HG03520 (cell line): ENCODE results near the gene NTRK3.

Experiments used
- ATAC-seq: cut with Tn5 transposase; IDR thresholded peaks from one replicate; pipeline ENCODE4 v1.9.1; 2021; ENCODE audit warnings: mild to moderate bottlenecking, moderate library complexity; ENCODE audit not compliant: unreplicated experiment

The NTRK3 gene

DNA sequence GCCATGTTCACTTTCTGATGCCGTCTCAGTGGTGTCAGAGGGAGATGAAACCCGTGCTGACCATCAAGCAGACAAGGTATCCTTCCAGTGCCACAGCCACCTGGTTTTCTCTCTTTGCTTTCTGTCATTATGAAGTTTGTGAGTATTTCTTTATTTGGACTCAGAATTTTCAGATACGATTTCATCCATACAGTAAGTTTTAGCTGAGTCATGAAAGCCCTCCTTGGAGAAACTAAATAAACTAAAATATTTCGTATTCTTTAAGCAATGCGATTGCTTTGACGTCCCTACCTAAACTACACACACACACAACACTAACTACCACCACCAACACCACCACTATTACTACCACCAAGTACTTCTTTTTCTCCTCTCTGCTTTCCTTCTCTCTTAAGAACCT, 350.1 kb downstream of the NTRK3 start:
- ATAC-seq = no peak

DNA sequence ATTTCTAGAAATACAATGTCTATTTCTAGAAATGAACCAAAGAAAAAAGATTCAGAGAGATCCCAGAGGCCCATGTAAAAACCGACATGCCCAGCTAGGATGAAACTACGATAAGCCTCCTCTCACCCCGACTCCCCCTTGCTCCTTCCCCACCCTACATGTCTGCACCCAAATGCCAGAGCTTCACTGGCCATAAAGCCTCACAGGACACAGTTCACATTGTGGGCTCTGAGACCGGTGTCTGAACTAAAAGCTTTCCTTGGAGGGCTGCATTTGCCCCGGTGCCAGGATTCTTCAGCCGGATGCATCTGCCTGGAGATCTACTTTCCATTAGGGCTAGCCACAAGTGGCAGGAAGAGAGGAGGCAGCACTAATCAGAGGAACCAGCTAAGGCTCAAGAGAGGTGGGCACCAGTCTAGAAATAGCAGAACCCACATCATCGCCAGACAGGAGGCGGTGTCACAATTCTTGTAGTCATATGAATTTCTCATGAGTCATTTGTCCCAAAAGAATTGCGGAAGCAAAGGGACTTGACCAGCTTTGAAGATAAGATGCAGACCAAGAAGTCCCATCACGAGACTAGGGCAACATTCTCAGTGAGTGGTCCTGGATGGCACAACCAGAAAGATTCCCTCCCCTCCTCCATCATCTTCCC, 353.6 kb downstream of the NTRK3 start:
- no peak for ATAC-seq

DNA sequence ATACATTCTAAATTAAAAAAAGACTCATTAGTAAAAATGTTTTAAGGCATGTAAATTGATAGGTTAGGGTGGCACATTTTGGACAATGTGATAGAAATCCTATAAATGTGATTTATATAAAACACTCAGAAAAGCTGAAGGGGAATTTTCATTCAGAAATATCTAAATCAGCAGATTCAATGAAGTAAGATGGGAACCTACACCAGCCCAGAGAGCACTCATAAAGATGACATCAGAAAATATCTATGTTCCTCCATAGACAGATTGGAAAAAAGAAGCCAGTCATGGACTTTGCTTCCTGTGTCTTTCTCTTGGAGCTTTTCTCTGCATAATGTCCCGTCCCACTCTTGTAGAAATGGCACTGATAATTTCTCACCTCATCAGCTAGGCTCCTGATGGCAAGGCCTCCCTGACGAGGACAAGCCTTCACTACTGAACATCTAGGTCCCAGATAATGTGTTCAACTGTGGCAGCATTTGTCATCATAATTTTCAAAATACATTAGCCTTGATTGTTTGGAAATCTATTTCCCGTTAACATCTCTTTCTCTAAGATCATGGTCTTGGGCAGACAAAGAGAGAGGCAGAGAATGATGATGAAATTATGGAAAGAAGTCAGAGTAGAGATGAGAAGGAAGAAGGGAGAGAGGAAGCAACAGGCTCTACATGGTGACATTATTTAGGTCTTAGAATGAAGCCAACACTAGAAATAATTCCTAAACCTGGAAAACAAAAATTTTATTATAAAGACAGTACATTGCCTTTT, 354.4 kb downstream of the NTRK3 start:
- no peak for ATAC-seq

DNA sequence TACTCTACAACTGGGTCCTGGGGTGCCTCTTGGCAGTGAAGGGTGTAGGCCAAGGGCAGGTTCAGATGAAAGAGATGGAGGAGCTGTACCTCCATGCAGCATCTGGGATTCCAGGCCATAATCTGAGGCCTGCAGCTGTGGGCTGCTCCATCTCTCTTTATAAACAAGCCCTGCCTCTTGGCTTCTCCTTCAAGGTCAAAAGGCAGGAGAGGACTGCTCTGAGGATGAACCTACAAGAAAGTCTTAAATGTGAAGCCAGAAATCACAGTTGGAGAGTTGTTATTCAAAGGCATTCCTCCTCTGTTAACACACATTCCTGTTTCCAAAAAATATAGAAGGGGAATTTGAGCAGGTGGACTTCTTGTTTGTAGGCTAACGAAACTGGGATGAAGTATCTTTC, 355.5 kb downstream of the NTRK3 start:
- ATAC-seq = no peak

DNA sequence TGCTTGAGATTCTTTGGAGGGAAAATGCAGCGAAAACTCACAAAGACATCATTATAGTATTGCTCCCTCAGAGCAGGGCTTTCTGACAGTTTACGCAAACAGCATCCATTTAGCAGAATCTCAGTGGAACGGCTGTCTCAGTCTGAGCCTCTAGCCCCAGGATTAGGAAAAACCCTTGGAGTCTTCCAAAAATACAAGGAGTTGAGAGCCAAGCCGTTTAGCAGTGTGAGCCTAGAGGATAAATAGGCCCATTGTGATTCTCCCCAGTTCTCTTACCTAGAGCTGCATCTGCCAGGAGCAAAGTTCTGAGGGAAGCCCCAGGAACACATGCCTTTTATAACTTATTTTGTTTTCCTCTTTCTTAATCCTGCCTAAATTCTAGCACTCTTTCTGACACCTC, 359.6 kb downstream of the NTRK3 start:
- ATAC-seq = no peak

DNA sequence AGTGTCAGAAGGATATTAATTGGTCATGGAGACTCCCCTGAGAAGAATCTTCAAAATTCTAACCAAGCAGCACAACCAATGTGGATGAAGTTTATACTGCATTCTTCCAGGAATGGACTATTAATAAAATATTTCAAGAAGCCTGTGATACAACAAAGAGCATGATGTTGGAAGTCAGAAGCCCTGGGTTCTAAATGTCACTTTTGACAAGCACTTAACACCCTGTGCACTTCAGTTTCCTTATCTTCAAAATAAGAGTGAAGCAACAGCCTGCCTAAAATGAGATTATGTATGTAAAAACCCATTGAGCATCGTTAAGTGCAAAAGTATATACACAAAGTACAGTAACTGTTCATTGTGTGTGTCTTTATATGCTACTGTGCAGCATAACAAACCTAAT, 369.4 kb downstream of the NTRK3 start:
- ATAC-seq = no peak

DNA sequence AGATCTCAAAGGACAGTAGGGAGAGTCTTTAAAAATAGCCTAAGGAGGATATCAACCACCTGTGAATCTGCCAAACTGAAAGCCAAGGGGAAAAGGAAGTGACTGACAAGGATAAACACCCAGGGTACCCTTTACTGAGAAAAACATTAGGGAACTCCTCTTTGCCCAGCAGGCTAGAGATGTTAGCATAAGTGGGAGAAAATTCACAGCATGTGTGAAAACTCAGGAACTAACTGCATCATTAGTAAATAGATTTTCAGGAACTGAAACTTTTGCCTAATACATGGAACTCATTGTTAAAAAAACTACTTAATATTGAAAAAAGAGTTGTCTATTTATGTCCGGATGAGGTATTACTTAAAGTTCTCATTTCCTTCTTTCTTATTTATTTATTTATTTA, 375.5 kb downstream of the NTRK3 start:
- ATAC-seq = no peak

DNA sequence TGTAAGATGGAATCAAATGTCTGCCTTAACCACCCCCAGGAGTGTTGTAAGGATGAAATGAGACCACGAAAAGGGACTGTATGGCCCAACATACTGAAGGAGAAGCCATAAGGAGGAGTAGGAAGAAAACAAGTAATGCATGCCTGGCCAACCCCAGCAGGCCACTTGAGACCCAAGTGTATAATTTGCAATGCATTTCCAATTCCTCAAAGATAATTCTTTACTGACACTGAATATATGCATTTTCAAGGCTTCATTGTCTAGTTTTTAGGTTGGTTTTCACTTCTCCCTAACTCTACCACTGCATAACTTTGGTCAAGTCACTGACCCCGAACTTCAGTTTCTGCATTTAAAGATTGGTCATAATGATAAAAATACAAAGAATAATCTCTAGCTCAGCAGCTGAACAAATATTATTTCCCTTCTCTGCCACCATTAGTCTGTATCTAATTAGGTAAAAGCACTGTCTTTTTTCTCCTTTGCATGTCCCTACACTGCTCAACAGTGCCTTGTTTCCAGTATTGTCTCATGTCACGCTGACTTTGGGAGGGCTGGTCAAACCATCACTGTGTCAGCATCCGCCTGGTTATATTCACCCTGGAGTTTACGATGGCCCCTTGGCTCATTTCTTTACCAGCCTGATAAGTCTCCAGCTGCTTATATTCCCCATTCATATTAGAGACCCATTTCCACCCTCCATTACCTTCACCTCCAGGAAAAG, 378.6 kb downstream of the NTRK3 start:
- ATAC-seq = no peak

DNA sequence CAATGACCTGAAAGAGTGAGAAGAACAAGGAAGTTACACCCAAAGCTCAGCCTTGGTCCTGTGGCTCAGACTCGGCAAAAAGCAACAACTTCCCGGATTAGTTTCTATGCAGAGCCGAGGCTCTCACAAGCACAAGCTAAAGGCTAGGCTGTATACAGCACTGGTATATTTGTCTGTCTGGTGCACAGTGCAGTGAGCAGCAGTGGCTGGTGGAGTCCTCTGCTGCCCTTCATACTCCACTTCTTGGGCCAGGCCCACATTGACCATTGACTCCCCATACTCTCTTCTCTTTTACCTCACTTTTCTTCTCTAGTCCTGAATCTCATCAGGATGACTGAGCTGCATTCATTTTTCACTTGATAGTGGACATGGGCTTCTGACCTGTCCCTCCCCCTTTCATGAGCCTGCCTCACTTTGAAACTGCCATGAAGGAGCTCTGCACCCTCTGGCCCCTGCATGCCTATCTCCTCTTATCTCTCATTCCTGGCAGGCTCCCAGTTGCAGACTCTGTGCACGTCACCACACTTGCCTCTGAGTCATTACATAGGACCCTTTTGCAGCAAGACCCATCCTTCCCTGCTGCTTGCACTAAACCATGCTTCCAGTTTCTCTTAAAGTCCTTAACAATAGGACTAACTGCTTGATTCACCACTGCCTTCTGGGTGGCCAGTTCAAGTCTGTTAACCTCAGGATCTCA, 379.3 kb downstream of the NTRK3 start:
- ATAC-seq = no peak

DNA sequence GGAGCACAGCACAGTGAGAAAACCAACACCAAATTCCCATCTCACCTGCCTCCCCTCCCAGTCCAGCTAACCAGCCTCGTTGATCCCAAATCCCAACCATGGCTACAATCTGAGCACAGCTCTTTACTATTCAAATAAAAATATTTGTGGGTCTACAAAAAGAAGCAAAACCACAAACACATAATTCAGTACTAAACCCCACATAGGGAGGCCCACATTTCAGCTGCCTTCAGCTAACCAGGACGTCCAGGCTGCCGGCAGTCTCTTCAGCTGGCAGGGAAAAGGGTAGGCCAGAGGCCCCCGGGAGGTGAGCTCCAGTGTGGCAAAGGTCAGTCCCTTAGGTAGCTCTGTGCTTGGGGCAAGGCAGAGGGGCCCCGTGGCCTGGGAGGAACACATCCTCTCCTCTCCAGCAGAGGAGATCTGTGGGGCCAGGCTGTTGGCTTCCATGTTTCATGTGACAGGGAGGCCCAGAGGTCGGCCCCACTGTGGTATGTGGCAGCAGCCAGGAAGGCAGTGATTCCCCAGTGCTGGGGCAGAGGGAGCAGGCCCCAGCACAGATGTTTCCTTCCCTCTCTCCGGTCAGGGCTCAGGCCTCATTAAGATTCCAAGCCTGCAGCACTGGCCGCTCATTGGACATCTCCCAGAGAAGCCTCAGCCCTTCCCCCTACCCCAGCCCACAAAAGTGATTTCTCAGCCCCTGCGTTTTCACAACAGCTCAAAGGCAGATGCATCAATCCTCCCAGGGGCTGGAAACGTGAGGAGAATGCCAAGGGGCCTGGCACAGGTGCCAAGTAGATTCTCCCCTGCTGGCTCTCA, 381.4 kb downstream of the NTRK3 start:
- no peak for ATAC-seq

DNA sequence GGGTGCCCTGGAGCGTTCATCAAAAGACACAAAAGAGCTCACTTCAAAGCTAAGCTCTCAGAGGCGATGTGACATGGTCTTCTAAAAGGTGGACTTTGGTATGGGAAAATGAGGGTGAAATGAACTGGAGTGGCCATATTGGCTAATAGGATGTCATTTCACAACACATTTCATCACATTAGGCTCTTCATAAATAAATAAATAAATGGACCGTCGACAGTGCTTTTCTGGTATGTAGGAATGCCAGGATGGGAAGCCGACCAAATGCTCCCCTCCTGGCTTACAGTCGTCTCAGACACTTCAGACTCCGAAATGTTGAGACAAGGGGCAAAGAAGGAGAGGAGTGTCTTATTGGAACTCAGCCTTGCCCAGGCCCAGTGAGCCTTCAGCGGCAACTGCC, 383.0 kb downstream of the NTRK3 start:
- ATAC-seq = no peak

DNA sequence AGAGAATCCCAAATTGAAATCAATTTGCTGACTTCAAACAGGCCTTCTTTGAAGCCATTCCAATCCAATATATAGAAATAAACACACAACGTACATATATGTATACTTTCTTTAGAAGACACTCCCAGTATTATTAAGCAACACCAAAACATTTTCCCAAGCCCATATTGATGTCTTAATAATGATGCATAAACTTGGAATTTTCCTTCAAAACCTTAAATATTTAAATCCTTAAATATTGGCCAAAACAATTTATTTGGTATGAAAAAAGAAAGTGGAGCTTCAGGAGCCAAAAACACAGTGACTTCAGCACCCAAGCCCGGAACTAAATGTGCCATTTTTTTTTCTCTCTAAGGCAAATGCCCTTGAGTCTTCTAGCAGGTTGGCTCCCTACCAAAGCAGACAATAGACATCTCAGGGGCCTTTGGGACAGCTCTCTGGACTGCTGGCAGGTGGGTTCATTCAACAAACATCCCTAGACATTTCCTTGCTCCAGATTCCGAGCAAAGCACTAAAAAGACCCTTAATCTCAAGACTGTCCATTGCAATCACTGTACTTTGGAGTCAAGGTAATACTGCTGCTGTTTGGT, 384.7 kb downstream of the NTRK3 start:
- no peak for ATAC-seq

DNA sequence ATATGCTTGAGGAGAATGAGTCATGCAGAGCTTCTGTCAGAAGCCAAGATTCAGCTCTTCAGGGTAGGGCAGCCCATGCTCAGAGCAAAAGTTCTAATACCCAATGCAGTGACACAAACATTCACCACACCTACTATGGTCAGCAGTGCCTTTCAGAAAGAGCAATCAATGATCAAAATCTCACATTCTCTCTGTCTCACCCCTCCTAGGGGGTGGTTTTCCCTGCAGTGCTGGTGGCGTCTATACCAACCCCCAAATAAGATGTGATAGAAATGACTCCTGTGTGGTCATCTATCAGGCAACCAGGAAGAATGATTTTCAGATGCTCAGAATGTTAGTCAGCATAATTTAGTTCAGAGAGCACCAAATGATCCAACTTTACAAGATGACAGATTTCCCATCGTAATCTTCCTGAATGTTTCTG, 385.3 kb downstream of the NTRK3 start:
- no peak for ATAC-seq

DNA sequence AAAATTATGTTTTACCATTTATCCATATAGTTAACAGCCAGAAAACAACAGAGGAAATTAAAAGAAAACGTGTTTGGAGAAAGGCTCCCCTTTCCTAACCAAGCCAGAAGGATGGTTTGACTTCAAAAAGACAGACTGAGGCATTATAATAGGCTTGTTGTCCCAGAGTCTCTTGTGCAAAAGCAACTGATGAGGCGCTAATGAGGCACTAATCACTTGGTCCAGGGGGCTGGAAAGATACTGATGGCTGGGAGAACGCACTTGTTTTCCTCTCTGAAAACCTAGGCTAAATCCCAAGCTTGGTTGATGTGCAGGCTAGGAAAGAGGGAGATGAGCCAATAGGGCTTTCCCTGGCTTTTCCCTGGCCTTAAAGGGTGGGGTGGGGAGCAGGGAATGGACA, 389.6 kb downstream of the NTRK3 start:
- ATAC-seq = no peak

DNA sequence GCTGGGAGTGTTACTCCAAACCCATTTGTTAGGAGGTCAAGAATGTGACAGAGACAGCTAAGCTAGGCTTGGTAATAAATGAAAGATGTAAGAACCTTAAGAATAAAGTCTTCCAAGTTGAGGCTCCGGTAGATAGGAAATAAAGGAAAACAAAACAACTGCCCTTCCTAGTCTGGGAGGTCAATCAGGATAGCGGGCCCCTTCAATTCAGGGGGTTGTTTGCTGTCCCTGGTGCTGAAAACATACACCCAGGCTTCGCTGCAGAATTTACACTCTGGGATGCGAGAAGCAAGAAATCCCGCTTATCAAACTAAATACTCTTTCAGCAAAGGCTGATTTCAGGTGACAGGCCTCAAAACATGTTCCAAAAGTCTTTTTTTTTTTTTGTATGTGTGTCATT, 393.4 kb downstream of the NTRK3 start:
- no peak for ATAC-seq

DNA sequence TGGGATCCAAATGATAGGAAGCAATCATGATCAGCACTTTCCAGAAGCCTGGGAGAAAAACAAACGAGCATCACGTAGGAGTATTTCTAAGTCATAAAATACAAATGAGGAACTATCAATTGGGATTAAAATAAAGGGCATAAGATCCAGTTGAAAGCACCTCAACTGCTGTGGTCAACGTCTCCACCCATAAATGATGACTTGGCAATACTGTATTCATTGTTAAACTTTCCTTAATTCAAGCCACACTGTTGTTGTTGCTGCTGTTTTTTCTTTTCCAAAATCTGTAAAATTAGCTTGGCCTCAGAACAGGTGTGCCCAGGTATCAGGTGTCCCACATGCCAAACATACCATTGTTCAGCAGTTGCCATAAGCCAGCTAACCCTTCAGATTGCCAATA, 395.8 kb downstream of the NTRK3 start:
- no peak for ATAC-seq

DNA sequence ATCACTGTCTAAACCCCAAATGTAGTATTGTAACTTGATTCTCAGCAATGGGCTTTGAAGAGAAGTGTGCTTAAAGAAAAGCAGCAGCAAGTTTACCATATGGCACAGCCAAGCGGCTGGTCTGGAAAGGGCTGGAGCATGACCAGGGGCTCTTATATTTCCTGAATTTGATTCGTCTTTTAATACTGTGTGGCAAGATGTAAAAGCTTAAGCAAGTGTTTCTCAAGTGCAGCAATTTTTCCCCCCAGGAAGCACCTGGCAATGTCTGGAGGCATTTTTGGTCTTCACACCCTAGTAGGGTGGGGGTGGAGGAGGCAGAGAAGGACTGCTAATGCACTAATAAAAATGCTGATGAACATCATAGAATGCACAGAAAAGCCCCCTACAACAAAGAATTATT, 397.9 kb downstream of the NTRK3 start:
- ATAC-seq = no peak

DNA sequence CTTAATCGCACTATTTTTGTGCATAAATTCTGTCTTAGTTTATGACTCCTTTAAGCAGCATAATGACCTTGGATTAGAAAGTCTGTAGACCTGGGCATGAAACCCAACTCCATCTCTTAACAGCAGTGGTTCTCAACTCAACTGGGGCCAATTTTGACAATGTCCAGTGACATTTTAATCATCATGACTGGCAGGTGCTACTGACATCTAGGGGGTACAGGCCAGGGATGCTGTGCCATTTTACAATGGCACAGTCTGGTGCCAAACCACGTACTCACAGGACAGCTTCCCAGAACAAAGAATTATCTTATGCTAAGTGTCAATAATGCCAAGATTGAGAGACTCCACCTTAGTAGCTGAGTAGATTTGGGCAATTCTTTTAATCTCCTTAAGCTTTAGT, 405.0 kb downstream of the NTRK3 start:
- ATAC-seq = no peak

DNA sequence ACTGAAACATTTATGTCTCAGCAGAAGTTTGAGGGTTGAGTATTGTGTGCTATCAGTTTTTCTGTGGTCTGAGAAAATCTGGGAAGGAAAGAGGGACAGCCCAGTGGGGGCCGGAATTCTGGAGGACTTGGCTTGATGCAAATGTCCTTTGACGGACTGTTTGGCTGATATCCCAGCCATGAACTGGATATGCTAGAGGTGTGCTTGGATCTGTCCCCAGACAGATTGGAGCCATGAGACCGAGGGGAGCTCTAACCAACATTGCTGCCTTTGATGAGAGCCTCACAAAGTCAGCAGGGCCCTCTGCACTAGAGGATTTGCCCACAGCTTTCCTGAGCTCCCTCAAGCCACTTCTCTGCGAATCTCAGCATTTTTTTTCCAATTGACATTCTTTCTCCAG, 405.6 kb downstream of the NTRK3 start:
- ATAC-seq = no peak

DNA sequence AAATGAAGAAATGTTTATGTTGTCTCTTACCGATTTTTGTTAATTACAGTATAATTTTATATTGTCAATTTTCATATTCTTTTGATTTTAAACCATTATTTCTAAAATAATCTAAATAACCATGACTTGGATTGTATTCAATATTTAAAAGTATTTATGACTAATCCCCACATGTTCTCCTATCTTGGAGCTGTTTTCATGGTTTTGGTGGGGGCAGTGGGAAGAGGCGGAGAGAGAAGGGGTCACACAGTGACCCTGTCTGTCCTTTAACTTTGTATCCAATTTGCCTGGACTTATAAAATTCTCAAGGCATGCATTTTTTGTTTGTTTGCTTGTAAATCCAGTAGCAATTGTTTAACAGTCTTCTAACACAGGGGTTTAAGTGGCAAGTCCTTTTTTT, 407.4 kb downstream of the NTRK3 start:
- no peak for ATAC-seq
